HepG2 (cell line): Measurements from ENCODE around the gene TMEM141. TPM values are rescaled to one million over a fixed set of nuclear protein-coding genes. Genes with fewer than 3 reads are reported as not detected.

Experiments used
- BCLAF1 ChIP-seq: fragments of 450-650 bp; IDR thresholded peaks from 2 replicates; pipeline ENCODE4 v1.6.1; 2017; ENCODE audit warnings: mild to moderate bottlenecking
- BRD4 ChIP-seq: sonication (generic); formaldehyde crosslinking; IDR thresholded peaks from 2 replicates; pipeline ENCODE4 v1.4.0; 2020; ENCODE audit warnings: missing genetic modification reagents
- FOXK2 ChIP-seq: fragments of 450-650 bp; IDR thresholded peaks from 2 replicates; pipeline ENCODE4 v1.6.1; 2016
- KDM3A ChIP-seq: IDR thresholded peaks from 2 replicates; pipeline ENCODE4 v1.6.1; 2018; ENCODE audit warnings: low read depth, missing compliant biosample characterization
- MBNL3 ChIP-seq: fragments of 250-450 bp; sonication (Bioruptor Pico); conservative IDR thresholded peaks from 2 replicates; pipeline ENCODE4 v1.8.0; 2022; ENCODE audit warnings: mild to moderate bottlenecking, inconsistent platforms
- PBX2 ChIP-seq: IDR thresholded peaks from 2 replicates; pipeline ENCODE4 v1.6.1; 2016; ENCODE audit warnings: control low read depth
- PPARG ChIP-seq: conservative IDR thresholded peaks from 2 replicates; pipeline ENCODE4 v1.6.1; 2016; ENCODE audit warnings: missing biosample characterization, missing genetic modification reagents
- TBP ChIP-seq: sonication (generic); formaldehyde crosslinking; IDR thresholded peaks from 2 replicates; pipeline ENCODE4 v1.5.0; 2020; ENCODE audit warnings: missing genetic modification reagents
- TERF1 ChIP-seq: sonication (generic); formaldehyde crosslinking; IDR thresholded peaks from 2 replicates; pipeline ENCODE4 v1.8.0; 2022; ENCODE audit warnings: mild to moderate bottlenecking, missing genetic modification reagents, moderate library complexity
- TRIM22 ChIP-seq: fragments of 450-650 bp; IDR thresholded peaks from 2 replicates; pipeline ENCODE4 v1.6.1; 2017
- TSC22D2 ChIP-seq: sonication (generic); formaldehyde crosslinking; IDR thresholded peaks from 2 replicates; pipeline ENCODE4 v1.5.1; 2020; ENCODE audit warnings: missing genetic modification reagents, mild to moderate bottlenecking, borderline replicate concordance
- ZBTB44 ChIP-seq: sonication (generic); formaldehyde crosslinking; IDR thresholded peaks from 2 replicates; pipeline ENCODE4 v1.4.0; 2020; ENCODE audit warnings: missing genetic modification reagents
- ZNF124 ChIP-seq: sonication (generic); formaldehyde crosslinking; IDR thresholded peaks from 2 replicates; pipeline ENCODE4 v1.4.0; 2020; ENCODE audit warnings: missing genetic modification reagents
- ZNF281 ChIP-seq: sonication (generic); formaldehyde crosslinking; IDR thresholded peaks from 2 replicates; pipeline ENCODE4 v1.4.0; 2020; ENCODE audit warnings: missing genetic modification reagents, borderline replicate concordance
- ZNF589 ChIP-seq: sonication (generic); formaldehyde crosslinking; conservative IDR thresholded peaks from 2 replicates; pipeline ENCODE4 v1.8.0; 2022; ENCODE audit warnings: mild to moderate bottlenecking, moderate library complexity, missing genetic modification reagents
- ZNF670 ChIP-seq: sonication (generic); formaldehyde crosslinking; IDR thresholded peaks from 2 replicates; pipeline ENCODE4 v1.8.0; 2022; ENCODE audit warnings: mild to moderate bottlenecking, missing genetic modification reagents, borderline replicate concordance
- ZNF672 ChIP-seq: sonication (generic); formaldehyde crosslinking; IDR thresholded peaks from 2 replicates; pipeline ENCODE4 v1.8.1; 2022; ENCODE audit warnings: missing genetic modification reagents
- ZNF7 ChIP-seq: IDR thresholded peaks from 2 replicates; pipeline ENCODE4 v1.6.1; 2016; ENCODE audit warnings: missing biosample characterization, missing genetic modification reagents
- ZNF724P ChIP-seq: sonication (generic); formaldehyde crosslinking; IDR thresholded peaks from 2 replicates; pipeline ENCODE4 v1.8.0; 2022; ENCODE audit warnings: missing genetic modification reagents, borderline replicate concordance
- polyA plus RNA-seq, 8 experiments: library from polyadenylated mRNA; depleted of rRNA in 3 of 8; stranded (reverse) in 7 of 8; unstranded in 1 of 8; fragments of >200 nt; fragmentation: Illumina TruSeq in 4 of 8; extraction: Trizol in 4 of 8; gene quantifications; 2 replicates each; pipeline versions ENCODE4 v1.2.1 to v1.2.3, GENCODE V29; 2011 to 2016; ENCODE audit warnings: low read depth in 4 of 8, missing spikeins in 1 of 8, mixed read lengths in 1 of 8; ENCODE audit not compliant: insufficient read depth in 1 of 8
- total RNA-seq, 5 experiments: library from RNA; depleted of rRNA; stranded (reverse); fragments of >200 nt; fragmentation: Illumina TruSeq; extraction: Trizol; gene quantifications; 2 replicates each; pipeline ENCODE4 v1.2.3, GENCODE V29; 2016; ENCODE audit warnings: low read depth in 1 of 5

Gene TMEM141
- total and polyA plus RNA-seq, 2 of the 13 experiments (the other 11 are each of a cell fraction or from before 2014, with no cell fraction given) = 81.0 to 202 TPM

- TF ChIP-seq ZNF281 (no peak), ZNF724P (CRISPR knock-in tag) (peak; percentile 87), ZNF670 (CRISPR knock-in tag) (no peak), KDM3A (CRISPR knock-in tag) (no peak), TERF1 (CRISPR knock-in tag) (no peak), FOXK2 (no peak), ZNF672 (CRISPR knock-in tag) (no peak), BCLAF1 (no peak), ZNF124 (CRISPR knock-in tag) (0 out of 2 replicates have a peak, but pooled peaks have one; percentile 9), MBNL3 (no peak), TSC22D2 (CRISPR knock-in tag) (no peak), PBX2 (CRISPR knock-in tag) (no peak), ZNF589 (0 out of 2 replicates have a peak, but pooled peaks have one; percentile 20), ZBTB44 (CRISPR knock-in tag) (peak; percentile 68; the same call in 1 of the 2 replicates), TRIM22 (no peak), TBP (no peak), PPARG (CRISPR knock-in tag) (no peak), BRD4 (CRISPR knock-in tag) (peak; percentile 96), ZNF7 (CRISPR knock-in tag) (no peak)
Observed at GRCh38 chr9:136791516-136792276, 552 bp downstream of the TMEM141 start (continued).
